ENCODE measurements around the gene KCNIP1. TPM values are rescaled to one million over a fixed set of nuclear protein-coding genes. Genes with fewer than 3 reads are reported as not detected.

KCNIP1 gene
- total RNA-seq, 2 experiments from 2014 or later = not detected

- no peaks in the 10 kb centered on the region for H3K9me3 Mint-ChIP-seq
- ChIA-PET CTCF (no interaction called here), POLR2A (no interaction called here)
- H3K4me3 Mint-ChIP-seq = no peak overlapping the region
- Histone ChIP-seq H3K4me3 (ENCODE audit: low read length) (no peak overlapping the region), H3K27me3 (ENCODE audit: control insufficient read depth in 1 of 2, insufficient read depth in 2 of 2, low read length in 2 of 2) (peaks cover 0 to 8% of the 10 kb centered on the region in 2 experiments), H3K4me1 (ENCODE audit: insufficient read depth, low read length) (no peaks in the 10 kb centered on the region), H3K36me3 (ENCODE audit: insufficient read depth, low read length) (no peaks in the 10 kb centered on the region), H3K27ac (ENCODE audit: low read depth in 1 of 2, low read length in 2 of 2) (no peak overlapping the region), H3K9me3 (ENCODE audit: control insufficient read depth in 1 of 2, insufficient read depth in 1 of 2, low read length in 2 of 2) (peaks cover 0 to 9% of the 10 kb centered on the region in 2 experiments)
- no peak for TF ChIP-seq CTCF (IDR thresholded peaks at IDR 0.05)
- no peak for ATAC-seq (ENCODE audit: poor library complexity)
- DNase-seq = no peak
- no peaks in the 10 kb centered on the region for H3K4me1 Mint-ChIP-seq (ENCODE audit: low read depth)
- H3K27me3 Mint-ChIP-seq = peaks cover 14% of the 10 kb centered on the region
- no peak overlapping the region for H3K27ac Mint-ChIP-seq
- H3K36me3 Mint-ChIP-seq (ENCODE audit: low read depth) = no peaks in the 10 kb centered on the region
- intact Hi-C loops (cut with DNase I, micrococcal nuclease) = no loop called here
Observed at GRCh38 chr5:170523142-170523551, 19.3 kb downstream of the KCNIP1 start.

DNA sequence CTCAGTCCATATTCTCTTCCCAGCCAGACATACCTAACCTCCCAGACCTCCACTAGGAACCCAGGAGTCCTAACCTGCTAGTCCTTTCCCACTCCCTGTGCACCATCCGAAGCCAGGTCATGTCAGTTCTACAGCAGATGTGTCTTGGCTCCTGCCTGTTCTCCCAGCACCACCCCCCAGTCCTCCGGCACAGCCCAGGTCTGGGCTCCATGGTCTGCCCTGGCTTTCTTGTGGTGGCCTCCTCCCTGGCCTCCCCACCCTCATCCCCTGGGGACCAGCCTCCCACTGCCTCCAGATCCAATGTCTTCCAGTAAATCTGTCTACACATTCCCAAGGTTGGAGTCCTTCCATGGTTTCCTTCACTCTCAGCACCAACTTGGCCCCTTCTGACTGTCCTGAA lies 20.0 kb downstream of the KCNIP1 start:
- Mint-ChIP-seq H3K4me3 (no peak overlapping the region), H3K27ac (no peak overlapping the region), H3K36me3 (ENCODE audit: low read depth) (no peaks in the 10 kb centered on the region), H3K4me1 (ENCODE audit: low read depth) (no peaks in the 10 kb centered on the region), H3K9me3 (no peaks in the 10 kb centered on the region), H3K27me3 (peaks cover 14% of the 10 kb centered on the region)
- intact Hi-C loops (cut with DNase I, micrococcal nuclease) = no loop called here
- Histone ChIP-seq H3K4me1 (ENCODE audit: insufficient read depth, low read length) (no peaks in the 10 kb centered on the region), H3K27ac (ENCODE audit: low read depth in 1 of 2, low read length in 2 of 2) (no peak overlapping the region), H3K36me3 (ENCODE audit: insufficient read depth, low read length) (no peaks in the 10 kb centered on the region), H3K4me3 (ENCODE audit: low read length) (no peak overlapping the region), H3K27me3 (ENCODE audit: control insufficient read depth in 1 of 2, insufficient read depth in 2 of 2, low read length in 2 of 2) (peaks cover 0 to 8% of the 10 kb centered on the region in 2 experiments), H3K9me3 (ENCODE audit: control insufficient read depth in 1 of 2, insufficient read depth in 1 of 2, low read length in 2 of 2) (peaks cover 0 to 9% of the 10 kb centered on the region in 2 experiments)
- ATAC-seq (ENCODE audit: poor library complexity) (no peak), DNase-seq (no peak)
- CTCF ChIA-PET = no interaction called here
- no peak for TF ChIP-seq CTCF (IDR thresholded peaks at IDR 0.05)
- POLR2A ChIA-PET = no interaction called here

GRCh38 chr5:170524576-170524975 lies 20.8 kb downstream of the KCNIP1 start:
- ATAC-seq (ENCODE audit: poor library complexity) = no peak
- Mint-ChIP-seq H3K9me3 (no peaks in the 10 kb centered on the region), H3K27me3 (peaks cover 19% of the 10 kb centered on the region), H3K36me3 (ENCODE audit: low read depth) (no peaks in the 10 kb centered on the region), H3K4me3 (no peak overlapping the region), H3K27ac (no peak overlapping the region), H3K4me1 (ENCODE audit: low read depth) (no peaks in the 10 kb centered on the region)
- H3K9me3 ChIP-seq (ENCODE audit: control insufficient read depth in 1 of 2, insufficient read depth in 1 of 2, low read length in 2 of 2) = peaks cover 0 to 9% of the 10 kb centered on the region in 2 experiments
- H3K27ac ChIP-seq (ENCODE audit: low read depth in 1 of 2, low read length in 2 of 2) = no peak overlapping the region
- H3K27me3 ChIP-seq (ENCODE audit: control insufficient read depth in 1 of 2, insufficient read depth in 2 of 2, low read length in 2 of 2) = peaks cover 0 to 4% of the 10 kb centered on the region in 2 experiments
- no peak for TF ChIP-seq CTCF (IDR thresholded peaks at IDR 0.05)
- DNase-seq = no peak
- CTCF ChIA-PET = no interaction called here
- POLR2A ChIA-PET = no interaction called here
- H3K4me1 ChIP-seq (ENCODE audit: insufficient read depth, low read length) = no peaks in the 10 kb centered on the region
- H3K36me3 ChIP-seq (ENCODE audit: insufficient read depth, low read length) = no peaks in the 10 kb centered on the region
- no peak overlapping the region for H3K4me3 ChIP-seq (ENCODE audit: low read length)
- intact Hi-C loops (cut with DNase I, micrococcal nuclease) = no loop called here

Data from CD4-positive, alpha-beta T cell (primary cell).